ENCODE data around the gene TREML1.

Gene TREML1

GRCh38 chr6:41177695-41178094 lies 23.5 kb upstream of the TREML1 start:
- no peak for DNase-seq (ENCODE audit: low read depth)

GRCh38 chr6:41177287-41177686 lies 23.1 kb upstream of the TREML1 start:
- no peak for DNase-seq (ENCODE audit: low read depth)

- DNase-seq (ENCODE audit: low read depth) = no peak
Observed at GRCh38 chr6:41176189-41176588, 22.0 kb upstream of the TREML1 start.

GRCh38 chr6:41175084-41175483 lies 20.9 kb upstream of the TREML1 start:
- DNase-seq (ENCODE audit: low read depth) = no peak

GRCh38 chr6:41174610-41175009 lies 20.5 kb upstream of the TREML1 start:
- no peak for DNase-seq (ENCODE audit: low read depth)

GRCh38 chr6:41171908-41172307 lies 17.8 kb upstream of the TREML1 start:
- no peak for DNase-seq (ENCODE audit: low read depth)

GRCh38 chr6:41170547-41171160 lies 16.5 kb upstream of the TREML1 start:
- DNase-seq (ENCODE audit: low read depth) = no peak

- no peak for DNase-seq (ENCODE audit: low read depth)
Observed at GRCh38 chr6:41167173-41167963, 13.2 kb upstream of the TREML1 start.

GRCh38 chr6:41164551-41165120 lies 10.5 kb upstream of the TREML1 start:
- DNase-seq (ENCODE audit: low read depth) = no peak

- no peak for DNase-seq (ENCODE audit: low read depth)
Observed at GRCh38 chr6:41163419-41163717, 9.2 kb upstream of the TREML1 start.

- no peak for DNase-seq (ENCODE audit: low read depth)
Observed at GRCh38 chr6:41162687-41163418, 8.7 kb upstream of the TREML1 start, which contains the start of gene TREM2. Gene TREM2, minus strand, starts transcription at chr6:41163116. Its CDS starts 34 bp downstream, at chr6:41163082.

GRCh38 chr6:41161851-41162552 lies 7.9 kb upstream of the TREML1 start:
- no peak for DNase-seq (ENCODE audit: low read depth)

- no peak for DNase-seq (ENCODE audit: low read depth)
Observed at GRCh38 chr6:41161380-41161779, 7.2 kb upstream of the TREML1 start.

- DNase-seq (ENCODE audit: low read depth) = no peak
Observed at GRCh38 chr6:41160933-41161332, 6.8 kb upstream of the TREML1 start.

- no peak for DNase-seq (ENCODE audit: low read depth)
Observed at GRCh38 chr6:41159415-41160082, 5.4 kb upstream of the TREML1 start.

- DNase-seq (ENCODE audit: low read depth) = no peak
Observed at GRCh38 chr6:41157323-41157722, 3.2 kb upstream of the TREML1 start.

- no peak for DNase-seq (ENCODE audit: low read depth)
Observed at GRCh38 chr6:41156771-41157170, 2.6 kb upstream of the TREML1 start.

GRCh38 chr6:41156001-41156400 lies 1.9 kb upstream of the TREML1 start:
- no peak for DNase-seq (ENCODE audit: low read depth)

GRCh38 chr6:41155132-41155805 lies 1.1 kb upstream of the TREML1 start:
- DNase-seq (ENCODE audit: low read depth) = no peak

GRCh38 chr6:41153451-41153850 lies 696 bp downstream of the TREML1 start:
- no peak for DNase-seq (ENCODE audit: low read depth)

GRCh38 chr6:41150671-41151070 lies 3.5 kb downstream of the TREML1 start:
- no peak for DNase-seq (ENCODE audit: low read depth)
